Parathyroid adenoma (tissue), 2 donors: ENCODE results near the gene BEGAIN.

Experiments
- H2AFZ ChIP-seq: fragments of 300-600 bp; sonication (generic); one replicate; pipeline ENCODE4 v1.7.0; 2017; ENCODE audit warnings: antibody characterized with exemption, mild to moderate bottlenecking
- H3K27ac ChIP-seq: fragments of 300-600 bp; sonication (generic); one replicate; pipeline ENCODE4 v1.7.0; 2017
- H3K27me3 ChIP-seq: fragments of 300-600 bp; sonication (generic); one replicate; pipeline ENCODE4 v1.7.0; 2017; ENCODE audit warnings: low read length; ENCODE audit not compliant: control insufficient read depth, insufficient read depth
- H3K36me3 ChIP-seq: fragments of 300-600 bp; sonication (generic); one replicate; pipeline ENCODE4 v1.7.0; 2017; ENCODE audit warnings: low read length; ENCODE audit not compliant: control insufficient read depth, insufficient read depth
- H3K4me1 ChIP-seq: fragments of 300-600 bp; sonication (generic); one replicate; pipeline ENCODE4 v1.7.0; 2017; ENCODE audit warnings: control low read depth
- H3K4me2 ChIP-seq: fragments of 300-600 bp; sonication (generic); one replicate; pipeline ENCODE4 v1.7.0; 2017; ENCODE audit warnings: low read length
- H3K4me3 ChIP-seq: fragments of 300-600 bp; sonication (generic); one replicate; pipeline ENCODE4 v1.7.0; 2017; ENCODE audit warnings: low read depth, low read length
- H3K79me2 ChIP-seq: fragments of 300-600 bp; sonication (generic); one replicate; pipeline ENCODE4 v1.7.0; 2017; ENCODE audit warnings: control low read depth
- H3K9ac ChIP-seq: fragments of 300-600 bp; sonication (generic); one replicate; pipeline ENCODE4 v1.7.0; 2017; ENCODE audit warnings: mild to moderate bottlenecking
- H3K9me3 ChIP-seq: fragments of 300-600 bp; sonication (generic); one replicate; pipeline ENCODE4 v1.7.0; 2017; ENCODE audit warnings: low read length; ENCODE audit not compliant: control insufficient read depth
- CTCF ChIP-seq: fragments of 300-600 bp; sonication (generic); IDR thresholded peaks from one replicate; pipeline ENCODE4 v1.7.0; 2017; ENCODE audit warnings: antibody characterized with exemption, mild to moderate bottlenecking
- donor health status: primary hyperparathyroidism.

Gene BEGAIN

GRCh38 chr14:100531152-100532121, 55.8 kb downstream of the BEGAIN start:
- no peaks in the 10 kb centered on the region for H3K79me2 ChIP-seq
- no peaks in the 10 kb centered on the region for H3K36me3 ChIP-seq
- no peaks in the 10 kb centered on the region for H3K9me3 ChIP-seq
- no peaks in the 10 kb centered on the region for H3K4me1 ChIP-seq
- H3K4me3 ChIP-seq: no peak overlapping the region
- no peak overlapping the region for H2AFZ ChIP-seq
- TF ChIP-seq CTCF: no peak
- no peaks in the 10 kb centered on the region for H3K27me3 ChIP-seq
- no peak overlapping the region for H3K27ac ChIP-seq
- no peak overlapping the region for H3K4me2 ChIP-seq
- no peak overlapping the region for H3K9ac ChIP-seq

GRCh38 chr14:100530270-100531072, 56.7 kb downstream of the BEGAIN start:
- no peak overlapping the region for H3K4me3 ChIP-seq
- H3K27me3 ChIP-seq: no peaks in the 10 kb centered on the region
- no peak overlapping the region for H2AFZ ChIP-seq
- H3K27ac ChIP-seq: no peak overlapping the region
- no peak overlapping the region for H3K9ac ChIP-seq
- H3K9me3 ChIP-seq: no peaks in the 10 kb centered on the region
- no peaks in the 10 kb centered on the region for H3K4me1 ChIP-seq
- no peak for TF ChIP-seq CTCF
- H3K4me2 ChIP-seq: no peak overlapping the region
- H3K79me2 ChIP-seq: no peaks in the 10 kb centered on the region
- H3K36me3 ChIP-seq: no peaks in the 10 kb centered on the region

- no peaks in the 10 kb centered on the region for H3K79me2 ChIP-seq
- H3K4me2 ChIP-seq: no peak overlapping the region
- H3K27me3 ChIP-seq: no peaks in the 10 kb centered on the region
- no peak overlapping the region for H3K9ac ChIP-seq
- no peak overlapping the region for H3K27ac ChIP-seq
- no peaks in the 10 kb centered on the region for H3K36me3 ChIP-seq
- no peaks in the 10 kb centered on the region for H3K9me3 ChIP-seq
- no peak overlapping the region for H3K4me3 ChIP-seq
- no peaks in the 10 kb centered on the region for H3K4me1 ChIP-seq
- no peak overlapping the region for H2AFZ ChIP-seq
- TF ChIP-seq CTCF: no peak
Observed at GRCh38 chr14:100529561-100530031, 57.6 kb downstream of the BEGAIN start.

GRCh38 chr14:100528962-100529560, 58.2 kb downstream of the BEGAIN start:
- Histone ChIP-seq H3K36me3 (no peaks in the 10 kb centered on the region), H2AFZ (no peak overlapping the region), H3K9me3 (no peaks in the 10 kb centered on the region), H3K9ac (no peak overlapping the region), H3K27ac (no peak overlapping the region), H3K27me3 (no peaks in the 10 kb centered on the region), H3K4me2 (no peak overlapping the region), H3K4me1 (no peaks in the 10 kb centered on the region), H3K79me2 (no peaks in the 10 kb centered on the region), H3K4me3 (no peak overlapping the region)
- TF ChIP-seq CTCF: no peak
